Kidney (tissue), 14 donors: Measurements from ENCODE around the gene ATG13. TPM values are rescaled to one million over a fixed set of nuclear protein-coding genes. Genes with fewer than 3 reads are reported as not detected.

Experiments used
- DNase-seq, 5 donors: peaks; one replicate each; pipeline ENCODE4 v3.0.0-alpha.2; 2013 to 2020
- FAIRE-seq: peaks from 2 replicates; lab custom pipeline; 2012; peaks lifted over from hg19 to GRCh38; lab: Jason Lieb, UNC
- H3K27ac ChIP-seq, 2 donors: one replicate each; pipeline ENCODE4 v1.7.0; 2013; ENCODE audit warnings: low read depth in 2 of 2, low read length in 2 of 2, inconsistent platforms in 1 of 2
- H3K27me3 ChIP-seq: one replicate; pipeline ENCODE4 v1.7.1; 2013; ENCODE audit warnings: low read length, inconsistent platforms; ENCODE audit not compliant: control insufficient read depth, insufficient read depth
- H3K36me3 ChIP-seq, 3 donors: one replicate each; pipeline versions ENCODE4 v1.7.0 to v1.7.1; 2013; ENCODE audit warnings: low read length in 3 of 3, control low read depth in 1 of 3, inconsistent platforms in 1 of 3; ENCODE audit not compliant: insufficient read depth in 3 of 3, control insufficient read depth in 2 of 3
- H3K4me1 ChIP-seq, 3 donors: one replicate each; pipeline versions ENCODE4 v1.7.0 to v1.7.1; 2013; ENCODE audit warnings: low read length in 3 of 3, inconsistent platforms in 1 of 3, low read depth in 1 of 3; ENCODE audit not compliant: control insufficient read depth in 2 of 3, insufficient read depth in 2 of 3
- H3K4me3 ChIP-seq, 3 donors: one replicate each; pipeline versions ENCODE4 v1.7.0 to v1.8.1; 2013; ENCODE audit warnings: low read length in 3 of 3, control low read depth in 1 of 3, inconsistent platforms in 1 of 3
- H3K9ac ChIP-seq, 3 donors: one replicate each; pipeline versions ENCODE4 v1.7.0 to v1.7.1; 2013; ENCODE audit warnings: low read length in 3 of 3, control low read depth in 1 of 3, inconsistent platforms in 1 of 3
- H3K9me3 ChIP-seq, 3 donors: one replicate each; pipeline versions ENCODE4 v1.7.0 to v1.7.1; 2013; ENCODE audit warnings: low read length in 3 of 3, control low read depth in 1 of 3, inconsistent platforms in 1 of 3; ENCODE audit not compliant: control insufficient read depth in 2 of 3, insufficient read depth in 1 of 3
- intact Hi-C: fragments of 100-400 bp; cut with DNase I; formaldehyde crosslinking; loops from one replicate; pipeline ENCODE4 v1.11.1; 2022
- polyA plus RNA-seq: library from polyadenylated mRNA; stranded (reverse); fragments of 350-450 nt; fragmentation: Illumina TruSeq; extraction: RNeasy Lipid Tissue Mini Kit (QIAGEN cat#74804); gene quantifications from one replicate; pipeline ENCODE4 v1.2.3, GENCODE V29; 2014; ENCODE audit warnings: low read depth, low replicate concordance; ENCODE audit not compliant: insufficient read depth
- total RNA-seq: library from RNA; stranded (reverse); fragmentation: NEBNext Ultra II Directional; extraction: Animal tissue kit (Norgen Biotek cat#: 25700); gene quantifications from one replicate; pipeline ENCODE4 v1.2.1, GENCODE V29; 2021
- TF ChIP-seq, protein P1 (sequence below): IDR thresholded peaks from 3 replicates; pipeline ENCODE4 v1.5.1; 2012; ENCODE audit warnings: mild to moderate bottlenecking, moderate library complexity, borderline replicate concordance; ENCODE audit not compliant: insufficient read depth; ENCODE audit errors: extremely low read depth
- donor health status: control.
- donor health status: control.
- donor health status: control.
- donor health status: control.
- donor health status: control.
- donor health status: DM: yes; HTN: yes; CAD: no.
- donor health status: Normal renal cell carcinoma (clear cell type).

Gene ATG13
- total and polyA plus RNA-seq, 2 donors from 2014 or later = 40.1 to 73.5 TPM

DNA sequence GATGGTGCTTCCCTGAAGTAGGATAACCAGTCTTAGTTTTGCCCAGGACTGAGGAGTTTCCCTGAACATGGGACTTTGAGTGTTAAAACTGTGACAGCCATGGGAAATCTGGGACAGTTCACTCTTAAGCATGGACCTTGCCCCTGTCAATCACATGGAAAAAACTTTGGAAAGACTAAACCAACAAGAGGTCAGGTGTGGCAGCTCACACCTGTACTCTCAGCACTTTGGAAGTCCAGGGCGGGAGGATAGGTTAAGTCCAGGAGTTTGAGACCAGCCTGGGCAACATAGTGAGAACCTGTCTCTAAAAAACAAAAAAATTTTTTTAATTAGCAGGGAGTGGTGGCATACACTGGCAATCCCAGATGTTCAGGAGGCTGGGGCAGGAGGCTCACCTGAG, 20.2 kb upstream of the ATG13 start:
- intact Hi-C loops = no loop called here
- DNase-seq (no peak), FAIRE-seq (no peak)
- Histone ChIP-seq H3K36me3 (no peaks in the 10 kb centered on the region), H3K27ac (no peak overlapping the region), H3K4me1 (peaks cover 0 to 6% (median 4%) of the 10 kb centered on the region in 3 donors), H3K9me3 (no peaks in the 10 kb centered on the region), H3K9ac (no peak overlapping the region), H3K4me3 (no peak overlapping the region), H3K27me3 (no peaks in the 10 kb centered on the region)
- TF ChIP-seq, protein P1, sequence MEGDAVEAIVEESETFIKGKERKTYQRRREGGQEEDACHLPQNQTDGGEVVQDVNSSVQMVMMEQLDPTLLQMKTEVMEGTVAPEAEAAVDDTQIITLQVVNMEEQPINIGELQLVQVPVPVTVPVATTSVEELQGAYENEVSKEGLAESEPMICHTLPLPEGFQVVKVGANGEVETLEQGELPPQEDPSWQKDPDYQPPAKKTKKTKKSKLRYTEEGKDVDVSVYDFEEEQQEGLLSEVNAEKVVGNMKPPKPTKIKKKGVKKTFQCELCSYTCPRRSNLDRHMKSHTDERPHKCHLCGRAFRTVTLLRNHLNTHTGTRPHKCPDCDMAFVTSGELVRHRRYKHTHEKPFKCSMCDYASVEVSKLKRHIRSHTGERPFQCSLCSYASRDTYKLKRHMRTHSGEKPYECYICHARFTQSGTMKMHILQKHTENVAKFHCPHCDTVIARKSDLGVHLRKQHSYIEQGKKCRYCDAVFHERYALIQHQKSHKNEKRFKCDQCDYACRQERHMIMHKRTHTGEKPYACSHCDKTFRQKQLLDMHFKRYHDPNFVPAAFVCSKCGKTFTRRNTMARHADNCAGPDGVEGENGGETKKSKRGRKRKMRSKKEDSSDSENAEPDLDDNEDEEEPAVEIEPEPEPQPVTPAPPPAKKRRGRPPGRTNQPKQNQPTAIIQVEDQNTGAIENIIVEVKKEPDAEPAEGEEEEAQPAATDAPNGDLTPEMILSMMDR = no peak

DNA sequence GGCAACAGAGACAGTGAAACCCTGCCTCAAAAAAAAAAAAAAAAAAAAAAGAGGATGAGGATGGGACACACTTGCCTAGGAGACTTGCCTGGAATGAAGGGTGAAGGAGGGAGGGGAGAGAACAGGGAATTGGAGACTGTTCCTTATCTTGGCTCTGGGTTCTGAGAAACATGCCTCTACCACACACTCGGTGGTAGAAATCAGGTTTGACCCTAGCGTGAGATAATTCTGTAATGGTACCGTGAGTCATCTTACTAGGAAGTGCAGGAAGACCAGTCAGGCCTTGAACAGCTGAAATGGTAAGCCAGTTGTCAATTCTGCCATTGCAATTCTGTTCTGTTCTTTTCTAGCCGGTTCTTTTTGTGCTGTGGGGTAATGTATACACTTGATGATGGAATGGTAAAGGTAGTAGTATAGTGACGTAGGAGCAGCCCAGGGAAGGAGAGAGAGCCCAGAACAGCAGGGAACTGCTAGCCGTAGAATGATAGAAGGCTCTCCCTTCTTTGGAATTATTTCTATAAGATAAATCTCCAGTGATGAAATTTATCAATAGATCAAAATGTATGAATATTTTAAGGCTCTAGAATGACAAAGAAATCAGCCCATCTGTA, 19.6 kb upstream of the ATG13 start:
- H3K27ac ChIP-seq = no peak overlapping the region
- H3K9ac ChIP-seq = no peak overlapping the region
- TF ChIP-seq, protein P1 = no peak
- H3K27me3 ChIP-seq = no peaks in the 10 kb centered on the region
- intact Hi-C loops = no loop called here
- H3K36me3 ChIP-seq = no peaks in the 10 kb centered on the region
- no peaks in the 10 kb centered on the region for H3K9me3 ChIP-seq
- FAIRE-seq (no peak), DNase-seq (no peak)
- no peak overlapping the region for H3K4me3 ChIP-seq
- peaks cover 0 to 5% (median 2%) of the 10 kb centered on the region in 3 donors for H3K4me1 ChIP-seq

DNA sequence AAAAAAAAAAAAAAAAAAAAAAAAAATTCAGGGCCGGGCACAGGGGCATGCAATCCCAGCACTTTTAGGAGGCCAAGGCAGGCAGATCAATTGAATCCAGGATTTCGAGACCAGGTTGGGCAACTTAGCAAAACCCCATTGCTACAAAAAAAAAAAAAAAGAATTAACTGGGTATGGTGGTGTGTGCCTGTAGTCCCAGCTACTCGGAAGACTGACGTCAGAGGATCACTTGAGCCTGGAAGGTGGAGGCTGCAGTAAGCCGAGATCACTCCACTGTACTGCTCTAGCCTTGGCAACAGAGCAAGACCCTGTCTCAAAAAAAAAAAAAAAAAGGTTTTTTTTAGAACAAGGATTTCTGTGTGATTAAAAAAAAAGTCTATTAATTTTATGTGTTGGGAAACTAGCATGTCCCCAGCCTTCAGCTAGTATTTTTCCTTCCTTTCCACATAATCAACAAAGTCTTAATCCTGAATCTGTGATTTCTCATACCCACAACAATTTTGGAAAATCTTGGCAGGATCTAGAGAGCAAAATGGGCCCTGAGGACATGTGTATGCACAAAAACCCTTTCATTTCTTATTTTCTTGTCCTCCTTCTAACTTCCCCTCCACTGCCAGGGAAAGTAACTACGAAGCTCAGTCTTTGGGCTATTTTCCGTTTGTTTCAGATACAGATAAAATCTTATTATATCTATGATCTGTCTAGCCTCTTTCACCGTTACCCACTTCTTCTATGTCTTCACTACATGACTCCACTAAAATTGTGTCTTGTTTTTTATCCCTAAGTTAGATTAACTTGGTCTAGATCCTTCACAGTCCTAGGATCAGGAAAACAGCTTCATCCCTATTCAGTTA, 17.8 kb upstream of the ATG13 start:
- no peaks in the 10 kb centered on the region for H3K9me3 ChIP-seq
- FAIRE-seq (no peak), DNase-seq (no peak)
- TF ChIP-seq, protein P1 = no peak
- no peak overlapping the region for H3K27ac ChIP-seq
- H3K27me3 ChIP-seq = no peaks in the 10 kb centered on the region
- H3K4me1 ChIP-seq = no peaks in the 10 kb centered on the region
- no peak overlapping the region for H3K4me3 ChIP-seq
- H3K9ac ChIP-seq = no peak overlapping the region
- H3K36me3 ChIP-seq = peaks cover 3 to 4% (median 3%) of the 10 kb centered on the region in 3 donors
- intact Hi-C loops = no loop called here
